Colon (tissue), 2 donors: ENCODE data around the gene GOLM1.

Experiments
- FAIRE-seq: peaks from 2 replicates; lab custom pipeline; 2012; peaks lifted over from hg19 to GRCh38; lab: Jason Lieb, UNC
- donor health status: control.
- donor health status: control.

Gene GOLM1

GRCh38 chr9:85978496-85978895, 120.9 kb downstream of the GOLM1 start:
- no peak for FAIRE-seq
